Panc1 (cell line): Measurements from ENCODE around the gene GRIN2D. TPM values are rescaled to one million over a fixed set of nuclear protein-coding genes. Genes with fewer than 3 reads are reported as not detected.

ENCODE experiments used
- ATAC-seq: fragments of 200-7000 bp; cut with Tn5 transposase; 2 replicates; pipeline ENCODE4 v1.9.1; 2020; ENCODE audit warnings: mild to moderate bottlenecking, moderate library complexity
- BruUV-seq: library from RNA; stranded (reverse); fragments of 400-500 nt; replicated peaks from 2 replicates; lab custom pipeline; 2021; lab: Mats Ljungman, UMichigan
- CTCF ChIA-PET: fragments of 300-600 bp; sonication (Branson Sonifier 250); formaldehyde crosslinking; loops from one replicate; lab custom pipeline; 2022; ENCODE audit warnings: antibody characterized with exemption; lab: Charles Lee
- POLR2A ChIA-PET: fragments of 300-600 bp; sonication (Branson Sonifier 250); formaldehyde crosslinking; loops from one replicate; lab custom pipeline; 2022; ENCODE audit warnings: antibody characterized with exemption; lab: Charles Lee
- DNase-seq: peaks from one replicate; pipeline ENCODE4 v3.0.0-alpha.2; 2010; ENCODE audit warnings: low read depth, low spot score
- H3K27ac ChIP-seq: 2 replicates; pipeline ENCODE4 v1.5.1; 2011; ENCODE audit warnings: mild to moderate bottlenecking, low read length, inconsistent platforms
- H3K27me3 ChIP-seq: fragments of 200-500 bp; sonication (Bioruptor generic); 2 replicates; pipeline ENCODE4 v1.6.0; 2014; ENCODE audit warnings: low read length, inconsistent platforms; ENCODE audit not compliant: control insufficient read depth, insufficient read depth
- H3K36me3 ChIP-seq: fragments of 200-500 bp; sonication (Bioruptor generic); 2 replicates; pipeline ENCODE4 v1.5.1; 2014; ENCODE audit warnings: inconsistent platforms, mild to moderate bottlenecking, low read length, moderate library complexity; ENCODE audit not compliant: control insufficient read depth, insufficient read depth
- H3K4me1 ChIP-seq: 2 replicates; pipeline ENCODE4 v1.5.1; 2011; ENCODE audit warnings: inconsistent platforms, mild to moderate bottlenecking, low read length, moderate library complexity; ENCODE audit not compliant: control insufficient read depth, insufficient read depth
- H3K4me3 ChIP-seq, 2 experiments: 2 replicates each; pipeline ENCODE4 v1.5.1; 2011 to 2012; ENCODE audit warnings: low read depth in 2 of 2, low read length in 2 of 2, mild to moderate bottlenecking in 2 of 2, inconsistent platforms in 1 of 2, moderate library complexity in 1 of 2
- H3K9me3 ChIP-seq: fragments of 200-500 bp; sonication (Bioruptor generic); 2 replicates; pipeline ENCODE4 v1.5.1; 2014; ENCODE audit warnings: low read depth, mild to moderate bottlenecking, inconsistent platforms, low read length, moderate library complexity; ENCODE audit not compliant: control insufficient read depth, insufficient read depth
- POLR2AphosphoS5 ChIP-seq: IDR thresholded peaks from 2 replicates; pipeline ENCODE4 v1.6.1; 2012; ENCODE audit warnings: mild to moderate bottlenecking, low read depth, low read length, moderate library complexity
- SIN3A ChIP-seq: IDR thresholded peaks from 2 replicates; pipeline ENCODE4 v1.6.1; 2012; ENCODE audit warnings: low read depth, mild to moderate bottlenecking, low read length, moderate library complexity, borderline replicate concordance; ENCODE audit not compliant: insufficient read depth
- TCF7L2 ChIP-seq: IDR thresholded peaks from 2 replicates; pipeline ENCODE4 v1.6.1; 2011; ENCODE audit warnings: mild to moderate bottlenecking, low read depth, low read length, inconsistent platforms
- in situ Hi-C: cut with HindIII; loops from 2 replicates; pipeline ENCODE4 v1.10.0; 2016; ENCODE audit warnings: low sequenced_read_pairs, low pct_unique_long_range_greater_than_20kb
- intact Hi-C: fragments of 100-400 bp; cut with micrococcal nuclease; formaldehyde crosslinking; loops from one replicate; pipeline ENCODE4 v1.10.0; 2022; ENCODE audit not compliant: unreplicated experiment
- total RNA-seq: library from RNA; stranded (reverse); gene quantifications from one replicate; pipeline ENCODE4 v1.2.1, GENCODE V29; 2021; ENCODE audit not compliant: unreplicated experiment
- TF ChIP-seq, protein P1 (sequence below), 2 experiments: IDR thresholded peaks; 2 replicates each; pipeline ENCODE4 v1.6.1; 2011 to 2012; ENCODE audit warnings: low read depth in 2 of 2, control low read depth in 1 of 2, low read length in 1 of 2, mild to moderate bottlenecking in 1 of 2, moderate library complexity in 1 of 2; ENCODE audit not compliant: insufficient read depth in 1 of 2
- TF ChIP-seq, protein P2 (sequence below): fragments of 450-650 bp; IDR thresholded peaks from 2 replicates; pipeline ENCODE4 v1.5.1; 2017; ENCODE audit warnings: mild to moderate bottlenecking

The GRIN2D gene
- total RNA-seq, 1 experiment from 2014 or later, result 6.2 TPM

DNA sequence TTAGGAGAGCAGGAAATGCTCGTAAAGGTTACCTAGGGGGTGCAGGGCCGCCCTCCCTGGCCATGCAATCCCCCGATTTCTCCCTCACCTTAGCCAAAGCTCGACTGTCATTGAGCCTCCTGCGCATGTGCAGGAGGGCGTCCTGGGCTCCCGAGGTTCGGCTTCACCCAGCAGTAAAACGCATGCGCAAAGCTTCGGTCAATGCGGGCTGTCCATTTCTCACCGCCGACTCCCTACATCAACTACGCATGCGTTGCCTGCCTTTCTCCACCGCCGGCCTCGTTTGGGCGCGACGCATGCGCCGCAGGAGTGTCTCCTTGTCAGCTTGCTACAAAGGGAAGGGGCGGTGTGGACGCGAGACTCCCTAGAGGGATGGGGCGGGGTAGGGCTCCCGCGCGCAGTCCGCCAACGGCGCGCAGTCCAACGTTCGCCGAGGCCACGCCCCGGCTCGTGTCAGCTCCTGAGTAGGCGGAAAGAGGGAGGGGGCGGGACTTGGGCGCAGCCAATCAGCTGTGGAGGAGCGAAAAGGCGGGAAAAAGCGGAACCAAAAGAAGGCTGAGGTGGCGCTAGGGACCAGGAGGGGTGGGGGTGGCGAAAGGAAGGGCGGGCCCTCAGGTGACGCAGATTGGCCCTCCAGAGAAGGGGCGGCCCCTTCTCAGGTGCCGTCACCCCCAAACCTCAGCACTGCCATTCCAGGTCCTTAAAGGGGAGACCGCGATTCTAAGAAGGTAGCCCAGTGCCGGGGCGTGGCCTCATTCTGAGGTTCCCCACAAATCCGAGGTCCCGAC lies 29.5 kb upstream of the GRIN2D start, which contains the start of the genes SYNGR4 and TMEM143:
Gene SYNGR4, plus strand, starts transcription at position 558 of the 788 bp plus-strand sequence. CDS start 1,476 bp downstream, outside the sequence.
Gene TMEM143, minus strand, starts transcription at position 131 of the 788 bp plus-strand sequence. Its CDS starts 20 bp downstream, at position 111.
- TF ChIP-seq, protein P1, sequence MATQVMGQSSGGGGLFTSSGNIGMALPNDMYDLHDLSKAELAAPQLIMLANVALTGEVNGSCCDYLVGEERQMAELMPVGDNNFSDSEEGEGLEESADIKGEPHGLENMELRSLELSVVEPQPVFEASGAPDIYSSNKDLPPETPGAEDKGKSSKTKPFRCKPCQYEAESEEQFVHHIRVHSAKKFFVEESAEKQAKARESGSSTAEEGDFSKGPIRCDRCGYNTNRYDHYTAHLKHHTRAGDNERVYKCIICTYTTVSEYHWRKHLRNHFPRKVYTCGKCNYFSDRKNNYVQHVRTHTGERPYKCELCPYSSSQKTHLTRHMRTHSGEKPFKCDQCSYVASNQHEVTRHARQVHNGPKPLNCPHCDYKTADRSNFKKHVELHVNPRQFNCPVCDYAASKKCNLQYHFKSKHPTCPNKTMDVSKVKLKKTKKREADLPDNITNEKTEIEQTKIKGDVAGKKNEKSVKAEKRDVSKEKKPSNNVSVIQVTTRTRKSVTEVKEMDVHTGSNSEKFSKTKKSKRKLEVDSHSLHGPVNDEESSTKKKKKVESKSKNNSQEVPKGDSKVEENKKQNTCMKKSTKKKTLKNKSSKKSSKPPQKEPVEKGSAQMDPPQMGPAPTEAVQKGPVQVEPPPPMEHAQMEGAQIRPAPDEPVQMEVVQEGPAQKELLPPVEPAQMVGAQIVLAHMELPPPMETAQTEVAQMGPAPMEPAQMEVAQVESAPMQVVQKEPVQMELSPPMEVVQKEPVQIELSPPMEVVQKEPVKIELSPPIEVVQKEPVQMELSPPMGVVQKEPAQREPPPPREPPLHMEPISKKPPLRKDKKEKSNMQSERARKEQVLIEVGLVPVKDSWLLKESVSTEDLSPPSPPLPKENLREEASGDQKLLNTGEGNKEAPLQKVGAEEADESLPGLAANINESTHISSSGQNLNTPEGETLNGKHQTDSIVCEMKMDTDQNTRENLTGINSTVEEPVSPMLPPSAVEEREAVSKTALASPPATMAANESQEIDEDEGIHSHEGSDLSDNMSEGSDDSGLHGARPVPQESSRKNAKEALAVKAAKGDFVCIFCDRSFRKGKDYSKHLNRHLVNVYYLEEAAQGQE (IDR thresholded peaks at IDR 0.05; ENCODE audit: insufficient read depth in 1 of 2, low read depth in 2 of 2, low read length in 1 of 2), result no peak
- TF ChIP-seq SIN3A, result no peak
- TF ChIP-seq TCF7L2, result peak; percentile 58; the same call in 1 of the 2 replicates
- no peaks in the 10 kb centered on the region for H3K9me3 ChIP-seq
- intact Hi-C loops, result no loop called here
- peak within 1 kb of the TSS; percentile 96 for H3K27ac ChIP-seq
- BruUV-seq, result no TSS peak
- in situ Hi-C loops, result no loop called here
- H3K36me3 ChIP-seq, result no peaks in the 10 kb centered on the region; the same call in 1 of the 2 replicates
- ChIA-PET CTCF (interaction anchor here (0.7 kb wide), 1 partner anchor 24 kb away, joined by 6 read pairs; no protein-coding TSS in a partner anchor), POLR2A (interaction anchor here (0.6 to 1.0 kb wide), 3 partner anchors 23 to 1350 kb away, joined by 3 to 13 read pairs (median 4); no protein-coding TSS in a partner anchor)
- peak within 1 kb of the TSS; percentile 54 to 73 for H3K4me3 ChIP-seq
- ATAC-seq, result peak; percentile 91
- H3K27me3 ChIP-seq, result no peaks in the 10 kb centered on the region
- H3K4me1 ChIP-seq, result no peaks in the 10 kb centered on the region; the same call in 1 of the 2 replicates
- DNase-seq, result peak; percentile 90

- BruUV-seq, result no TSS peak
- ChIA-PET CTCF (no interaction called here), POLR2A (no interaction called here)
- TF ChIP-seq, protein P2, sequence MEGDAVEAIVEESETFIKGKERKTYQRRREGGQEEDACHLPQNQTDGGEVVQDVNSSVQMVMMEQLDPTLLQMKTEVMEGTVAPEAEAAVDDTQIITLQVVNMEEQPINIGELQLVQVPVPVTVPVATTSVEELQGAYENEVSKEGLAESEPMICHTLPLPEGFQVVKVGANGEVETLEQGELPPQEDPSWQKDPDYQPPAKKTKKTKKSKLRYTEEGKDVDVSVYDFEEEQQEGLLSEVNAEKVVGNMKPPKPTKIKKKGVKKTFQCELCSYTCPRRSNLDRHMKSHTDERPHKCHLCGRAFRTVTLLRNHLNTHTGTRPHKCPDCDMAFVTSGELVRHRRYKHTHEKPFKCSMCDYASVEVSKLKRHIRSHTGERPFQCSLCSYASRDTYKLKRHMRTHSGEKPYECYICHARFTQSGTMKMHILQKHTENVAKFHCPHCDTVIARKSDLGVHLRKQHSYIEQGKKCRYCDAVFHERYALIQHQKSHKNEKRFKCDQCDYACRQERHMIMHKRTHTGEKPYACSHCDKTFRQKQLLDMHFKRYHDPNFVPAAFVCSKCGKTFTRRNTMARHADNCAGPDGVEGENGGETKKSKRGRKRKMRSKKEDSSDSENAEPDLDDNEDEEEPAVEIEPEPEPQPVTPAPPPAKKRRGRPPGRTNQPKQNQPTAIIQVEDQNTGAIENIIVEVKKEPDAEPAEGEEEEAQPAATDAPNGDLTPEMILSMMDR, result no peak
- TF ChIP-seq POLR2AphosphoS5, result no peak
- TF ChIP-seq SIN3A, result no peak
- no peak for TF ChIP-seq TCF7L2
- TF ChIP-seq, protein P1 (IDR thresholded peaks at IDR 0.05; ENCODE audit: insufficient read depth in 1 of 2, low read depth in 2 of 2, low read length in 1 of 2), result no peak
- Histone ChIP-seq H3K36me3 (no peaks in the 10 kb centered on the region; the same call in 1 of the 2 replicates), H3K4me3 (peak overlapping the region; percentile 54 to 73), H3K9me3 (no peaks in the 10 kb centered on the region), H3K27ac (peak overlapping the region; percentile 96), H3K27me3 (no peaks in the 10 kb centered on the region), H3K4me1 (no peaks in the 10 kb centered on the region; the same call in 1 of the 2 replicates)
- in situ Hi-C loops, result no loop called here
- DNase-seq, result no peak
- ATAC-seq, result no peak
- intact Hi-C loops, result no loop called here
Measured at GRCh38 chr19:48364598-48365348, 28.7 kb upstream of the GRIN2D start.
